Activated CD4-positive, alpha-beta T cell treated with anti-CD3 and anti-CD28 coated beads, Interleukin-2, amount 50 U/mL, for 16 hours (primary cell): ENCODE data around the gene TMEM54.
A peak's percentile ranks its signal among the peaks of the same experiment; 100 is the strongest.
"Not testable (repeated sequence)": the region's sequence is repeated elsewhere in the genome, so short reads cannot be mapped to it uniquely, and the experiment has no call there.

Experiments
- DNase-seq: peaks from one replicate; pipeline ENCODE4 v3.0.0-alpha.2; 2020

Gene TMEM54

GRCh38 chr1:32918179-32918578 is 17.0 kb upstream of the TMEM54 start:
- DNase-seq, result no peak

DNA sequence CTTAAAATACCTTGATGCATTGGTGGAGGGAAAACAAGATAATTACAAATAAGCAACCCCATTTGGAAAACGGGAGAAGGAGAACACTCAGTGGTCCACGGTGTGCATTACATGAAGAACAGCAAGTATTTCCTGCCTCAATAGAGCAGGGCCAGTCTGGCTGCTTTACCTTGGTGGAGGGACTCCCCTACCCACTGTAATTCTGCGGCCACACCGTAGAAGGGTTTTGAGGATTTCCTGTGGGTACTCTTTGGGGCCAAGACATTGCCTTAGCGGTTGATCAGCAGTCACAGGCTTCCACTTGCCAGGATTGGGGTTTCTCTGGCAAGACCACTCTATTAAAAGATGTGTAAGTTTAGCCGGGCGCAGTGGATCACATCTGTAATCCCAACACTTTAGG is 16.3 kb upstream of the TMEM54 start:
- peak; percentile 33 for DNase-seq

DNA sequence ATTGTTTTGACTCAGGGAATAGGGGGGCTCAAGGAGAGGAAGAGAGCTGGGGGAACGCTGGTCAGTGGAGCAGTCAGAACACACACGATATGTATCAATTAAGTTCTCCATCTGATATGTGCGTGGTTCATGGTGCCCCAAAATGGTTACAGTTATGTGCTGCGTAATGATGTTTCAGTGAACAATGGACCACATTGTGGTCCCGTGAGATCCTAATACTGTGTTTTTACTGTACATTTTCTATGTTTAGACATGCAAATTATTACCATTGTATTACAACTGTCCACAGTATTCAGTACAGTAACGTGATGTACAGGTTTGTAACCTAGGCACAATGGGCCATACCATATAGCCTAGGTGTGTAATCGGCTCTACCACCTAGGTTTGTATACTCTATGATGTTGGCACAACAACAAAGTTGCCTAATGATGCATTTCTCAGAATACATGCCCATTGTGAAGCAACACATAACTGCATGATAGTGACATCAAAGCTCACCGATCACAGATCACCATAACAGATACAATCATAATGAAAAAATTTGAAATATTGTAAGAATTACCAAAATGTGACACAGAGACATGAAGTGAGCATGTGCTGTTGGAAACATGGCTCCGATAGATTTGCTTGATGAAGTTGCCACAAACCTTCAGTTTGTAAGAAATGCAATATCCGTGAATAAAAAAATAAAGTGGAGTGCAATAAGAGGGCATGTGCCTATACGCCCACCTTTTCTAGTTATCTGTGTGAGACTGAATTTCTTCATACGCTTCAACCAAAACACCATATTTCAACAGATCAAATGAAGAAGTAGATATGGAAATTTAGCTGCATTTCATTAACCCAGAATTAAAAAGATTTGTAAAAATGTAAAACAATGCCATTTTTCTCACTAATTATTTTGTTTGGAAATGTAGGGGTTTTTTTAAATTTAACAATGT is 14.8 kb upstream of the TMEM54 start:
- no peak for DNase-seq

DNA sequence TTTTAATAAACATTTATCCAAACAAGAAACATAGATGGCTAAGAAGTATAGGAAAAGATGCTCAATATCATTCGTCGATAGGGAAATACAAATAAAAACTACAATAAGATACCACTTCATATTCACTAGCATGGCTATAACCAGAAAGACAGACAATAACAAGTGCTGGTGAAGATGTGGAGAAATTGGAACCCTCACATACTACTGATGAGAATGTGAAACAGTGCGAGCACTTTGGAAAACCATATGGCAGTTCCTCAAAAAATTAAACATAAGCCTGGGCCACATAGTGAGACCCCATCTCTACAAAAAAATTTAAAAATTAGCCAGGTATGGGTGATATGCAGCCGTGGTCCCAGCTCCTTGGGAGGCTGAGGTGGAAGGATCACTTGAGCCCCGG is 9.1 kb upstream of the TMEM54 start:
- DNase-seq, result no peak

DNA sequence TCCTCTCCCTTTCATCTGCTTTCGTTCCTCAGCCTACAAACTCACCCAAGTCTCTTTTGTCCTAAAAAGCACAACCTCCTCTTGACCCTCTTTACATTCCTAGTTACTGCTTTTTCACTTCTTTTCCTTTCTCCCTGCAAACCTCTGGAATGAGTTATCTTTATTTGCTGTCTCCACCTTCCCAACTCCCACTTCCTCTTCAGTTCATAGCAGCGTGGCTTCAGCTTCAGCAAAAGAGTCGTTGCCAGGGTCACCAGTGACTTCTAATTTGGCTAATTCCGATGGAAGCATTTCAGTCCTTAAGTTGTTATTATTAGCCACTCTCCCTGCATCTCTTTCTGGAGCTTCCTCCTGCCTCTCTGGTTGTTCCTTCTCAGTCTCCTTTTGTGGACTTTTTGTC is 6.2 kb upstream of the TMEM54 start:
- no peak for DNase-seq

GRCh38 chr1:32906654-32907053 is 5.5 kb upstream of the TMEM54 start:
- DNase-seq, result no peak

DNA sequence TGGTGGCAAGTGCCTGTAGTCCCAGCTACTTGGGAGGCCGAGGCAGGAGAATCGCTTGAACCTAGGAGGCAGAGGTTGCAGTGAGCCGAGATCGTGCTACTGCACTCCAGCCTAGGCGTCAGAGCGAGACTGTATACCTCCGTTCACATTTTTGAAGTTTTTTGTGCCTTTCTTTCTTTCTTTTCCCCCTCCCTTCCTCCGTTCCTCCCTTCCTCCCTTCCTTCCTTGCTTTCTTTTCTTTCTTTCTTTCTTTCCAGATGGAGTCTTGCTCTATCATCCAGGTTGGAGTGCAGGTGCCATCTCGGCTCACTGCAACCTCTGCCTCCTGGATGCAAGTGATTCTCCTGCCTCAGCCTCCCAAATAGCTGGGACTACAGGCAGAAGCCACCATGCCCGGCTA is 4.4 kb upstream of the TMEM54 start:
- DNase-seq, result not testable (repeated sequence)

DNA sequence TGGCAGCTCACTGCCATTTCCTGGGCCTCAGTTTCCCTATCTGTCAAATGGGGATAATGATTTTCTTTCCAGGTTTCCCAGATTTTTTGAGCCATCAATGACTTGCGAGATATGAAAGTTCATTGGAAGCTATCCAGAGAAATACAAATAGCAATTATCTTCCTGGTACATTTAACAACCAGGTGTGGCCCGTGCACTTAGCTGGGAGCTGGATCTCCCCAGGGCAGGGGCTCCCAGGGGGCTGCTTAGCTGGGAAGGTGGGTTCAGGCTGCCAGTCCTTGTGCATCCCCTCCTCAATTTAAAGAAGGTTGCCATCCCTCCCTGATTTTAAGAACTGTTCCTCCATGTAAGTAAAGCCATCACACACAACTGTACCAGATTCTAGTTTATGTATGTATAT is 3.6 kb upstream of the TMEM54 start:
- no peak for DNase-seq

GRCh38 chr1:32903991-32904785 is 3.0 kb upstream of the TMEM54 start:
- no peak for DNase-seq

DNA sequence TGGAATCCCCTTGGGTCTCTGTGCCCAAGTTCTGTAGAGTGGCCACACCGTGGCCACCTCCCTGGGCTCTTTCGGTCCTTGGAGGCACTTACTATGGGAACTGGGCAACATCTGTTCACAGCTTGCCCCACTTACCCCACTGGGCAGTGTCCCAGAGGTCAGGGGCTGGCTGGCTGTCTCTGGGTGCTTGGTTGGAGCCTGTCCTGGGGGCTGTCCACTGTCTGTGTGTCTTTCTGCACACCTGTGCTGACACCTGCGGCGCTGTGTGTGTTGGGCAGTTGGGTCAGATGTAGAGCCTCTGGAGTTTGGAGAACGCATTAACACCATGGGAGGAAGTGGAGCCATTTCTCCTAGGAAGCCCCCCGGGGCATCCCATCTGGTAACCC is 1.3 kb upstream of the TMEM54 start:
- DNase-seq, result no peak

- no peak for DNase-seq
Observed at GRCh38 chr1:32901823-32902534, 790 bp upstream of the TMEM54 start.

DNA sequence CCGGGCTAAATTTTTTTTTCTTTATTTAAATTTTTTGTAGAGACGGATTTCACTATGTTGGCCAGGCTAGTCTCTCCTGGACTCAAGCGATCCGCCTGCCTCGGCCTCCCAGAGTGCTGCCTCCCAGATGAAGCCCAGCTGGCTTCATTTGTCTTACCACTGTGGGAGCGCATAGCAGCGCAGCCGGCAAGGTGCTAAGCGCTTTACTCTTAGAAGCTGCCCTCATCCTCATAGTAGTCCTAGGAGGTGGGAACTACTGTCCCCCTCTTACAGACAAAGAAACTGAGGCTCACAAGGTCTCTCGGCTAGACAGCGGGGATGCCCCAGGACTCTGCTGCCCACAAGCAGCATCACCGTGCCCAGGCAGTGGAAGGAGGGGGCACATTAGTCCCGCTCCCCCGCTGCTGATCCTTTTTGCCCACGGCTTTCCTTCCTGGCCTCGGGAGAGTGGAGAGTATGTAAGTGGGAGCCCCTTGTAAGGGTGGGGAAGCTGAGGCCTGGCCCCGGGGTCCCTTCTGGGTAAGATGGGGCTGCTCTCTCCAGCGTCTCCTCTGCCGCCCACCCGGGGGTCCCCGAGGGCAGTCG is 726 bp downstream of the TMEM54 start:
- DNase-seq, result no peak

DNA sequence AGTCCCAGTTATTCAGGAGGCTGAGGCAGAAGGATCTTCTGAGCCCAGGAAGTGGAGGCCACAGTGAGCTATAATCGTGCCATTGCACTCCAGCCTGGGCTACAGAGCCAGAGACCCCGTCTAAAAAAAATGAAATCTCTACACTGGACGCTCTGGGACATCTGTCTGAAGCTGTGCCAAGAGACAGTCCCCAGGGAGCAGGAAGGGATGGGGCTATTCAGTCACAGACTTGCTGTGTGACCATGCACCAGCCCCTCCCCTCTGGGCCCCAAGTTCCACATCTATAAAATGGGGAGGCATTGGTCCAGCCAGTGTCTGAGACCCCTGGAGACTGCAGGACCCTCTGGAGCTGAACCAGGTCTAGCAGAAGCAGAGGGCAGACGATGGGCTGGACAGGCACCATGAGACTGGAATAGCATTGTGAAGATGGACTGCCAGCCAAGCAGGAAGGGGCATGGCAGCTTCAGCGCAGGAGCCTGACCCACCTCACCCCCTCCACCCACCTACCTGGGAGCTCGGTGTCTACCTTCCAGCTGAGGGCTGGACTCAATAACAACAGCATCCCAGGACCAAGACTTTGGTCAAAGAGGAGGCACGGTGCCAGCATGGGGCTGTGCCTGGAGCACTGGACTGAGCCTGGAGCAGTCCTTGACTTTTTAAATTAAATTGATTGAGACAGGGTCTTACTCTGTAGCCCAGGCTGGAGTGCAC is 1.4 kb downstream of the TMEM54 start:
- DNase-seq, result no peak

DNA sequence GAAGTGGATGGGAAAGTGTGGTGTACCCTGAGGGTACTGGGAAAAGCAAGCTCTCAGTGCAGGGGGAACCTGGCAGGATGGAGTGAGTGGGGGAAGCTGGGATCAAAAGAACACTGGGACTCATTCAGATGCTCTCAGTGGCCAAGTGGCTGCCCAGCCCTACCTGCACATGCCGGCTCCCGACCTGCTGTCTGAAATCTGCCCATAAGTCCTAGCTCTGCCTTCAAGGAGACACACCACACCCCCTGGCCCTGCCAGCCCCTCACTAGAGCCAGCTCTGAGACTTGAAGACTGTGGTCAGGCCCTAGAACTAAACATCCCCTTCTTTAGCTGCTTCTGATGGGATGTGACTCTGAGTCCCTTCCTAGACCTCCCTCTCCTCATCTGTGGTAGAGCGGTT is 2.2 kb downstream of the TMEM54 start:
- DNase-seq, result no peak

GRCh38 chr1:32898056-32898455 is 3.1 kb downstream of the TMEM54 start:
- no peak for DNase-seq

GRCh38 chr1:32897082-32898049 is 3.8 kb downstream of the TMEM54 start:
- no peak for DNase-seq

GRCh38 chr1:32896451-32896850 is 4.7 kb downstream of the TMEM54 start:
- DNase-seq, result no peak

GRCh38 chr1:32895325-32896215 is 5.6 kb downstream of the TMEM54 start:
- DNase-seq, result no peak

- no peak for DNase-seq
Observed at GRCh38 chr1:32894681-32895080, 6.5 kb downstream of the TMEM54 start.

GRCh38 chr1:32894019-32894600 is 7.1 kb downstream of the TMEM54 start:
- no peak for DNase-seq
